ENCODE results near the gene UGT1A4. TPM values are rescaled to one million over a fixed set of nuclear protein-coding genes. Genes with fewer than 3 reads are reported as not detected.

UGT1A4 gene
- total and polyA plus RNA-seq, 7 donors: 0.50 to 0.60 TPM; not detected in 5

GRCh38 chr2:233791151-233791882 lies 72.8 kb downstream of the UGT1A4 start:
- intact Hi-C loops (cut with DNase I): no loop called here
- 88 to 93% methylated on average over 18 of the region's 18 CpGs for WGBS, 2 donors

DNA sequence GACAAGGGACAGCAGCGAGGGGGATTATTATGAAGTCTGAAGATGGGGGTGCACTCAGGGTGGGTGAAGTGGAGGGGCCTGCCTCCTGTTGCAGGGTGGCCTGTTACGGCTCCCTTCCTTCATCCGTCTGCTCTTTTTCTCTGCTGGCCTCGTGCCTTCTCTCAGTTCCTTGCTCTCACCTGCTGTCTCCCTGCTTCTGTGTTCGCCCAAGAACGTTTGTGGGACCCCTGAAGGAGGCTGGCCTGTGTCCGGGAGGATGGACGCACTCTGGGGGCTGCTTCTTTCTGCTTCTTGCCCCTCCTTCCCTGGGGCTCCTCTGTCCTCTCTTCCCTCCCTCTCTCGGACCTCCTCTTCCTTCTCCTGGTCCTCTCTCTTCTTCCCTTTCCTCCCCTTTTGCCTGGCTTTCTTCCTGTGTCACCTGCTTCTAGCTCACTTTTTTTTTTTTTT lies 73.4 kb downstream of the UGT1A4 start:
- no peaks in the 10 kb centered on the region for H3K27me3 ChIP-seq
- 82 to 88% methylated on average over 9 of the region's 9 CpGs for WGBS, 2 donors
- H3K4me3 ChIP-seq: no peak overlapping the region
- H3K9me3 ChIP-seq: no peaks in the 10 kb centered on the region
- DNase-seq: no peak
- no peaks in the 10 kb centered on the region for H3K4me1 ChIP-seq
- TF ChIP-seq POLR2A (IDR thresholded peaks at IDR 0.05): no peak
- TF ChIP-seq CTCF (IDR thresholded peaks at IDR 0.05): no peak
- no peak for TF ChIP-seq POLR2AphosphoS5 (IDR thresholded peaks at IDR 0.05)
- TF ChIP-seq EP300 (IDR thresholded peaks at IDR 0.05): no peak
- no peak overlapping the region for H3K27ac ChIP-seq
- intact Hi-C loops (cut with DNase I): no loop called here
- H3K36me3 ChIP-seq: no peaks in the 10 kb centered on the region

More at GRCh38 chr2:233791151-233791882, 72.8 kb downstream of the UGT1A4 start:
- no peaks in the 10 kb centered on the region for H3K9me3 ChIP-seq
- H3K27ac ChIP-seq: no peak overlapping the region
- H3K4me3 ChIP-seq: no peak overlapping the region
- no peaks in the 10 kb centered on the region for H3K4me1 ChIP-seq
- H3K36me3 ChIP-seq: no peaks in the 10 kb centered on the region
- TF ChIP-seq CTCF (IDR thresholded peaks at IDR 0.05) (no peak), POLR2A (IDR thresholded peaks at IDR 0.05) (no peak), EP300 (IDR thresholded peaks at IDR 0.05) (no peak), POLR2AphosphoS5 (IDR thresholded peaks at IDR 0.05) (no peak)
- no peak for DNase-seq
- no peaks in the 10 kb centered on the region for H3K27me3 ChIP-seq

GRCh38 chr2:233792720-233793119 lies 74.2 kb downstream of the UGT1A4 start:
- no peak for DNase-seq
- Histone ChIP-seq H3K4me3 (no peak overlapping the region), H3K27me3 (no peaks in the 10 kb centered on the region), H3K4me1 (no peaks in the 10 kb centered on the region), H3K9me3 (no peaks in the 10 kb centered on the region), H3K36me3 (no peaks in the 10 kb centered on the region), H3K27ac (no peak overlapping the region)
- 87 to 91% methylated on average over 7 of the region's 7 CpGs for WGBS, 2 donors
- TF ChIP-seq CTCF (IDR thresholded peaks at IDR 0.05) (no peak), POLR2A (IDR thresholded peaks at IDR 0.05) (no peak), POLR2AphosphoS5 (IDR thresholded peaks at IDR 0.05) (no peak), EP300 (IDR thresholded peaks at IDR 0.05) (no peak)
- intact Hi-C loops (cut with DNase I): no loop called here

- intact Hi-C loops (cut with DNase I): no loop called here
- no peak for DNase-seq
- TF ChIP-seq POLR2A (IDR thresholded peaks at IDR 0.05) (no peak), CTCF (IDR thresholded peaks at IDR 0.05) (no peak), EP300 (IDR thresholded peaks at IDR 0.05) (no peak), POLR2AphosphoS5 (IDR thresholded peaks at IDR 0.05) (no peak)
- Histone ChIP-seq H3K4me1 (no peaks in the 10 kb centered on the region), H3K36me3 (no peaks in the 10 kb centered on the region), H3K27ac (no peak overlapping the region), H3K4me3 (no peak overlapping the region), H3K27me3 (no peaks in the 10 kb centered on the region), H3K9me3 (no peaks in the 10 kb centered on the region)
- WGBS, 2 donors: 85 to 86% methylated on average over 18 of the region's 18 CpGs
Observed at GRCh38 chr2:233793465-233794127, 75.1 kb downstream of the UGT1A4 start.
